Kidney epithelial cell (primary cell): ENCODE results near the gene MTMR2. TPM values are rescaled to one million over a fixed set of nuclear protein-coding genes. Genes with fewer than 3 reads are reported as not detected.

Experiments used
- DNase-seq: peaks from one replicate; pipeline ENCODE4 v3.0.0-alpha.2; 2010; ENCODE audit warnings: low read depth
- H3K27me3 ChIP-seq: 2 replicates; pipeline ENCODE4 v1.6.0; 2011; ENCODE audit warnings: low read length; ENCODE audit not compliant: control insufficient read depth, insufficient read depth
- H3K36me3 ChIP-seq: 2 replicates; pipeline ENCODE4 v1.5.1; 2011; ENCODE audit warnings: low read length; ENCODE audit not compliant: control insufficient read depth, insufficient read depth
- H3K4me3 ChIP-seq: 2 replicates; pipeline ENCODE4 v1.5.1; 2011; ENCODE audit warnings: low read depth, mild to moderate bottlenecking, control low read depth, low read length
- CTCF ChIP-seq: IDR thresholded peaks from 2 replicates; pipeline ENCODE4 v1.5.1; 2011; ENCODE audit warnings: mild to moderate bottlenecking, moderate library complexity, low read length, control low read depth, inconsistent platforms; ENCODE audit not compliant: insufficient read depth, poor library complexity, severe bottlenecking
- total RNA-seq: library from RNA; depleted of rRNA; stranded (reverse); fragments of >200 nt; gene quantifications from 2 replicates; pipeline ENCODE4 v1.2.3, GENCODE V29; 2015

Gene MTMR2
- total RNA-seq, 1 donor from 2014 or later, result 33.9 TPM

- no peak for TF ChIP-seq CTCF
- Histone ChIP-seq H3K4me3 (no peak overlapping the region), H3K36me3 (no peaks in the 10 kb centered on the region), H3K27me3 (no peaks in the 10 kb centered on the region)
- DNase-seq, result no peak
These were observed 31.4 kb downstream of the MTMR2 start for GRCh38 chr11:95892492-95892891.

GRCh38 chr11:95891423-95892170 lies 32.3 kb downstream of the MTMR2 start:
- Histone ChIP-seq H3K27me3 (no peaks in the 10 kb centered on the region), H3K4me3 (no peak overlapping the region), H3K36me3 (no peaks in the 10 kb centered on the region)
- DNase-seq, result no peak
- no peak for TF ChIP-seq CTCF

GRCh38 chr11:95888852-95889251 lies 35.1 kb downstream of the MTMR2 start:
- no peaks in the 10 kb centered on the region for H3K27me3 ChIP-seq
- H3K36me3 ChIP-seq, result no peaks in the 10 kb centered on the region
- no peak for TF ChIP-seq CTCF
- no peak overlapping the region for H3K4me3 ChIP-seq
- DNase-seq, result no peak

DNA sequence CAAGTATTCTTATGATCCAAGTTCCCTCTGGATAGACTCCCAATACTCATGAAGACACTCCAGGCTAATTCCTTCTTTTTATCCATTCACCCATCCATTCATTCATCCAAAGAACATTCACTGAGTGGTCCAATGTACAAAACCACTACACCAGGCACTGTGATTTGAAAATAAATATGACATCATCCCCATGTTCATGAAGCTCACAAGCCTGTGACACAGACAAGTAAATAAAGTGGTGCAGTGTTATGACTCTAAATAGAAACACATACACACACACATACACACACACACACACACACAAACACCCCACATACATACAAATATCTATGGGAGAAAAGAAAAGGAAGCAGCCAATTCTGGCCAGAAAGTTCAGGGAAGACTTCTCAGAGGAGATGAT lies 35.5 kb downstream of the MTMR2 start:
- Histone ChIP-seq H3K36me3 (no peaks in the 10 kb centered on the region), H3K27me3 (no peaks in the 10 kb centered on the region), H3K4me3 (no peak overlapping the region)
- TF ChIP-seq CTCF, result no peak
- DNase-seq, result no peak

- no peak for TF ChIP-seq CTCF
- Histone ChIP-seq H3K36me3 (no peaks in the 10 kb centered on the region), H3K4me3 (no peak overlapping the region), H3K27me3 (no peaks in the 10 kb centered on the region)
- no peak for DNase-seq
These were observed 37.4 kb downstream of the MTMR2 start for GRCh38 chr11:95886462-95886861.

DNA sequence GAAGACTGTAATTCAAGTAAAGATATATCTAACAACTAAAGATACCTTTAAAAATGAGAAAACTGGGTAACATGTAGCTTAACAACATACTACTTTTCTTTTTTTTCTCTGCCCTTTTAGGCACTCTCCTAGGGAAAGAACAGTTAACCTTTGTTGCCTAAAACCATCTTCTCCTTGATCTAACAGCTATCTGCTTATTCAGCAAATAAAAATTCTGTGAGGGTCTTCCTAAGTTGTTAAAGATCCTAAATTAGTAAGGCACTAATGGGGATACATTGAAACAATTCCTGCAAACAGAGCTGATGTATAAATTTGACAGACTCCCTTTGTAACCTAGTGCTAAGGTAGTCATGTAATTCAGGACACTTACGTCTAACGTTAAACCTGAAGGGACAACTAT lies 39.1 kb downstream of the MTMR2 start:
- Histone ChIP-seq H3K4me3 (no peak overlapping the region), H3K36me3 (no peaks in the 10 kb centered on the region), H3K27me3 (no peaks in the 10 kb centered on the region)
- no peak for DNase-seq
- TF ChIP-seq CTCF, result no peak
